ENCODE results near the gene ECEL1.
"Not testable (repeated sequence)": the region's sequence is repeated elsewhere in the genome, so short reads cannot be mapped to it uniquely, and the experiment has no call there.

ECEL1 gene

GRCh38 chr2:232443669-232444408, 43.8 kb downstream of the ECEL1 start:
- FAIRE-seq; DNase-seq (ENCODE audit: low spot score): not testable (repeated sequence)

GRCh38 chr2:232443047-232443446, 44.6 kb downstream of the ECEL1 start:
- not testable (repeated sequence) for DNase-seq (ENCODE audit: low spot score); FAIRE-seq

GRCh38 chr2:232442431-232442830, 45.2 kb downstream of the ECEL1 start:
- not testable (repeated sequence) for FAIRE-seq; DNase-seq (ENCODE audit: low spot score)

GRCh38 chr2:232441922-232442321, 45.7 kb downstream of the ECEL1 start:
- not testable (repeated sequence) for FAIRE-seq; DNase-seq (ENCODE audit: low spot score)

- DNase-seq (ENCODE audit: low spot score) = no peak
- no peak for FAIRE-seq
Observed at GRCh38 chr2:232441147-232441651, 46.4 kb downstream of the ECEL1 start.

- peak; percentile 44 for DNase-seq (ENCODE audit: low spot score)
- not testable (repeated sequence) for FAIRE-seq
Observed at GRCh38 chr2:232440220-232441018, 47.2 kb downstream of the ECEL1 start.

GRCh38 chr2:232439758-232440135, 47.9 kb downstream of the ECEL1 start:
- DNase-seq (ENCODE audit: low spot score) = no peak

GRCh38 chr2:232438951-232439757, 48.5 kb downstream of the ECEL1 start:
- no peak for FAIRE-seq
- no peak for DNase-seq (ENCODE audit: low spot score)

More at GRCh38 chr2:232439758-232440135, 47.9 kb downstream of the ECEL1 start:
- FAIRE-seq = no peak

GRCh38 chr2:232438091-232438490, 49.5 kb downstream of the ECEL1 start:
- DNase-seq (ENCODE audit: low spot score) (no peak), FAIRE-seq (no peak)

- no peak for DNase-seq (ENCODE audit: low spot score)
- FAIRE-seq = no peak
Observed at GRCh38 chr2:232437195-232437571, 50.5 kb downstream of the ECEL1 start.

GRCh38 chr2:232436381-232437194, 51.0 kb downstream of the ECEL1 start:
- no peak for DNase-seq (ENCODE audit: low spot score)
- no peak for FAIRE-seq

GRCh38 chr2:232435805-232436204, 51.8 kb downstream of the ECEL1 start:
- FAIRE-seq (no peak), DNase-seq (ENCODE audit: low spot score) (no peak)

GRCh38 chr2:232435375-232435648, 52.3 kb downstream of the ECEL1 start:
- no peak for DNase-seq (ENCODE audit: low spot score)

GRCh38 chr2:232434563-232435374, 52.9 kb downstream of the ECEL1 start:
- no peak for FAIRE-seq
- no peak for DNase-seq (ENCODE audit: low spot score)

More at GRCh38 chr2:232435375-232435648, 52.3 kb downstream of the ECEL1 start:
- FAIRE-seq = no peak

GRCh38 chr2:232434091-232434490, 53.5 kb downstream of the ECEL1 start:
- DNase-seq (ENCODE audit: low spot score) (no peak), FAIRE-seq (no peak)

GRCh38 chr2:232433622-232434021, 54.0 kb downstream of the ECEL1 start:
- DNase-seq (ENCODE audit: low spot score); FAIRE-seq: not testable (repeated sequence)

- no peak for DNase-seq (ENCODE audit: low spot score)
- no peak for FAIRE-seq
Observed at GRCh38 chr2:232432598-232433184, 54.9 kb downstream of the ECEL1 start.

- DNase-seq (ENCODE audit: low spot score) = no peak
- no peak for FAIRE-seq
Observed at GRCh38 chr2:232431705-232432590, 55.7 kb downstream of the ECEL1 start.

Data from RCC 7860 (cell line).